BLaER1 treated with 17β-estradiol and CSF1 and Interleukin-3, amounts not matched to agents 10 nM and 100 nM (cell line): ENCODE measurements around the gene BTNL3.
"Not testable (repeated sequence)": the region's sequence is repeated elsewhere in the genome, so short reads cannot be mapped to it uniquely, and the experiment has no call there.

ENCODE experiments used
- H3K27ac ChIP-seq, 11 experiments: shearing (Covaris generic); formaldehyde crosslinking; 2 replicates each; pipeline ENCODE4 v1.8.1; 2022
- H3K27me3 ChIP-seq, 11 experiments: shearing (Covaris generic); formaldehyde crosslinking; 2 replicates each; pipeline ENCODE4 v1.8.1; 2022
- H3K36me3 ChIP-seq, 11 experiments: shearing (Covaris generic); formaldehyde crosslinking; 2 replicates each; pipeline ENCODE4 v1.8.1; 2022
- H3K4me1 ChIP-seq, 10 experiments: shearing (Covaris generic); formaldehyde crosslinking; 2 replicates each; pipeline ENCODE4 v1.8.1; 2022
- H3K4me2 ChIP-seq, 11 experiments: shearing (Covaris generic); formaldehyde crosslinking; 2 replicates each; pipeline ENCODE4 v1.8.1; 2022
- H3K4me3 ChIP-seq, 10 experiments: shearing (Covaris generic); formaldehyde crosslinking; 2 replicates each; pipeline ENCODE4 v1.8.1; 2022
- H3K9ac ChIP-seq, 11 experiments: shearing (Covaris generic); formaldehyde crosslinking; 2 replicates each; pipeline ENCODE4 v1.8.1; 2022
- H3K9me3 ChIP-seq, 11 experiments: shearing (Covaris generic); formaldehyde crosslinking; replicated peaks in 1 of 11; 2 replicates each; pipeline ENCODE4 v1.8.1; 2022
- H4K20me1 ChIP-seq, 11 experiments: shearing (Covaris generic); formaldehyde crosslinking; 2 replicates each; pipeline ENCODE4 v1.8.1; 2022
- Cebpa-rat ChIP-seq, 11 experiments: shearing (Covaris generic); IDR thresholded peaks; 2 replicates each; pipeline ENCODE4 v1.8.1; 2022

BTNL3 gene

DNA sequence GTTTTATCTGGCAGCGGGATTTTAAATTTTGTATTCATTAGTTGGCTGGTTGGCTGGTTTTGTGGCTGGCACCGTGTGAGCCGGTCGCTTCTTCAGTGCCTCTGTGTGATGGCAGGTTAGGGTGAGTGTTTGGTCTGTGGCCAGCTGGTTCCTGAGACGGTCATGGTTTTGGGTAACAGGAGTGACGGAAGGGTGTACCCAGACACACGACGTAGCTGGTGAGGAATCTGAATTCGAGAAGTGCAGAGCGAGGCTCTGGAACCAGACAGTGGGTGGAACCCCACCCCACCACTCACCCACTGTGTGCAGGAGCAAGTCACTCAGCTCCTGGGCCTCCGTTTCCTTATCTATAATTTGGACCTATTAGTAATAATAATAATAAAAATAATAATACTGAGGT, 54.1 kb downstream of the BTNL3 start:
- Histone ChIP-seq H4K20me1 (no peaks in the 10 kb centered on the region), H3K4me1 (peaks cover 22 to 48% (median 38%) of the 10 kb centered on the region in 10 experiments), H3K36me3 (no peaks in the 10 kb centered on the region), H3K27me3 (peaks cover 0 to 5% (median 0%) of the 10 kb centered on the region in 11 experiments; a peak in 2 of 22 replicates), H3K9ac (no peak overlapping the region), H3K4me3 (no peak overlapping the region), H3K27ac (no peak overlapping the region), H3K4me2 (no peak overlapping the region), H3K9me3 (peaks cover 0 to 5% (median under 1%) of the 10 kb centered on the region in 11 experiments; a peak in 7 of 22 replicates)
- no peak for TF ChIP-seq Cebpa-rat (IDR thresholded peaks at IDR 0.05)

DNA sequence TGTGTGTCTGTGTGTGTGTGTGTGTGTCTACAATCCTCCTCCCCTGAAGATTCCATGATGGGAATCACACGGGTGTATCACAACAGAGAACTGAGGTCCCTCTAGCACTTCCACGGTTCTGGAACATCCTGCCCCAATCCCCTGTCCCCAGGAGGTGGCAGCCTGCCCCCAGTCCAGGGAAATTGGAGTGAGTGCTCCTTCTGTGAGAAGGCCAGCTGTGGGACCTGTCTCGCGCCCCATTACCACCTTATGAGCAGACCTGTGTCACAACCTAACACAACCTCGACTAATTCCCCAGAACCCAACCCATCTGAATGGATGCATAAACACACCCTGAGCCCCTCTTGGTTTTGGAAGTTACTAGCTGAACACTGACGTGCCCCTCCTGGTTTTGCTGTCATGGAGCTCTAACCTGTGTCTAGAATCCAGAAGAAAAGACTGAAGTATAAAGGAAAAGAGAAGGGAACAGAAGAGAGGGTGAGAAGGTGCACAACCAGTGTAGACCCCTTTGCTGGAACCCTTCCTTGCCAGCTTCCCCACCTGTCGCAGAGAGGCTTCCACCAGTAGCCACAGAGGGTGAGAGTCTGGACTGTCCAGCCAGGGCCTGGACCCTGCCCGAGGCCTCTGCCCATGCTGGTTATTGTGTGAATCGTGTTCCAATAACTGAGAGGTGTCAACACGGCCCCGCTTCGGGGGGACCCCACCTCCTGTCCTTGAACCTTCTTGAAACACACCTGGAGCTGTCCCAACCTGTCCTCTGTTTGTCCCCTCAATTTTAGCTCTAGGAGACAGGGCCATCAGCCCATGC, 54.8 kb downstream of the BTNL3 start:
- Histone ChIP-seq H4K20me1 (no peaks in the 10 kb centered on the region), H3K27ac (no peak overlapping the region; a peak in 1 of 22 replicates), H3K9me3 (no peaks in the 10 kb centered on the region; a peak in 1 of 22 replicates), H3K4me2 (peak overlapping the region in 8 of 11 experiments; percentile 77 to 94 (median 86); a peak in 15 of 22 replicates), H3K36me3 (no peaks in the 10 kb centered on the region), H3K4me3 (no peak overlapping the region), H3K27me3 (peaks cover 0 to 5% (median 0%) of the 10 kb centered on the region in 11 experiments; a peak in 2 of 22 replicates), H3K4me1 (peaks cover 26 to 50% (median 45%) of the 10 kb centered on the region in 10 experiments), H3K9ac (no peak overlapping the region)
- no peak for TF ChIP-seq Cebpa-rat (IDR thresholded peaks at IDR 0.05)

DNA sequence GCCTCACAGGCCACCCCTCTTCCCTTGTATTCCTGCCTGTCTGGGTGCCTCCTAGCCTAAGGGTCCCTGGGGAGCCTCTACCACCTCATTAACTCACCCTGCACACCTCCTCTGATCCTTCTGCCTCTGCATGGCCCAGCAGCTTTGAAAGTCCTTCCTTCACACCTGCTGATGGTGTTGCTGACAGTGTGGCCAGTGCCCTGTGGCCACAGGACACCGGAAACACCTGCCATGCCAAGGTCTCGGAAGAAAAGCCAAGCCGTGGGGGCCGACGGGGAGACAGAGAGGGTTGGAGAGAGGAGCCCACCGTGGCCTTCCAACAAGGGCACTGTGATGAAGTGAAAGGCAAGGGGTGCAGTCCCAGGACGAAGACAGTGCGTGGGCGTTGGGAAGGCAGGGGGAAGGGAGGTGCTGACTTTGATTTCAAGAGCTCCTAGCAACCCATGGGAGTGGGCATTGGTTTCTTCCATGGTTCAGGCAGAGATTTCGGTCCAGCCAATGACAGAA, 55.5 kb downstream of the BTNL3 start:
- Histone ChIP-seq H4K20me1 (no peaks in the 10 kb centered on the region), H3K9me3 (no peaks in the 10 kb centered on the region), H3K4me3 (peak overlapping the region in 1 of 10 experiments; percentile 51; a peak in 2 of 20 replicates), H3K27ac (peak overlapping the region in 3 of 11 experiments; percentile 34 to 74 (median 69); a peak in 3 of 22 replicates), H3K36me3 (no peaks in the 10 kb centered on the region), H3K4me2 (peak overlapping the region in 10 of 11 experiments; percentile 75 to 94 (median 86); a peak in 20 of 22 replicates), H3K27me3 (peaks cover 0 to 5% (median 0%) of the 10 kb centered on the region in 11 experiments; a peak in 2 of 22 replicates), H3K9ac (no peak overlapping the region), H3K4me1 (peaks cover 26 to 52% (median 49%) of the 10 kb centered on the region in 10 experiments)
- no peak for TF ChIP-seq Cebpa-rat (IDR thresholded peaks at IDR 0.05)

DNA sequence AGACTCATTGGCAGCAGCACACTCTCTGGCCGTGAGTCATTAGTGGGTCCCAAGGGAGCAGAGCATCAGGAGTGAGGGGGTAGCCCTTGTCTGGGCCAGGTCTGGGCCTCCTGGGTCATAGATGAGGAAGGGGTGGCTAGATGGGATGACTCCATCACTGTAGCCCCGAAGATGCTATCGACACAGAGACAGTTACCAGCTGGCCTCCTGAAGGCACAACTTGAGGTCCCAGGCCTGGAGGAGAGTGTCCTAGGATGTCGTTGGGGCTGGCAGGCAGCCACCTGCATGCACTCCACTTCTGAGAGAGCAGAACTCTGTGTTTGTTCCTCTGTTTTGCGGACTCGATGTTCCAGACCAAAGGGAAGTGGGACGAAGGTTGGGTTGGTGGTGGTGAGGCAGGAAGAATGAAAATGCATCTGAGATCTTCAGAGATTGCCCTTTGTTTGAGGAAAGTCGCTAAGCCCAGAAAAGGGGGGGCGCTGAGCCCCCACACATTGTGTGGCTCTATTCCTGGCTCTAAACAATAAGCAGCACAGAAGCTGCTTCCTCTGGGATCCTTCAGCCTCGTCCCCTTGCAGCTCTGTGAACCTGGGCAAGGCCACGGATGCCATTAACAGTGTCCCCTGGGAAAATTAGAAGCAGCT, 56.1 kb downstream of the BTNL3 start:
- H4K20me1 ChIP-seq = no peaks in the 10 kb centered on the region
- H3K4me3 ChIP-seq = peak overlapping the region in 3 of 10 experiments; percentile 14 to 51 (median 28); a peak in 5 of 20 replicates
- H3K27ac ChIP-seq = peak overlapping the region in 8 of 11 experiments; percentile 6 to 74 (median 49); a peak in 12 of 22 replicates
- H3K36me3 ChIP-seq = no peaks in the 10 kb centered on the region
- H3K9me3 ChIP-seq = no peaks in the 10 kb centered on the region
- peaks cover 0 to 5% (median 0%) of the 10 kb centered on the region in 11 experiments; a peak in 2 of 22 replicates for H3K27me3 ChIP-seq
- peak overlapping the region; percentile 75 to 94 (median 81) for H3K4me2 ChIP-seq
- H3K4me1 ChIP-seq = peaks cover 28 to 59% (median 55%) of the 10 kb centered on the region in 10 experiments
- peak overlapping the region in 8 of 11 experiments; percentile 7 to 62 (median 32); a peak in 8 of 22 replicates for H3K9ac ChIP-seq
- TF ChIP-seq Cebpa-rat (IDR thresholded peaks at IDR 0.05) = no peak

DNA sequence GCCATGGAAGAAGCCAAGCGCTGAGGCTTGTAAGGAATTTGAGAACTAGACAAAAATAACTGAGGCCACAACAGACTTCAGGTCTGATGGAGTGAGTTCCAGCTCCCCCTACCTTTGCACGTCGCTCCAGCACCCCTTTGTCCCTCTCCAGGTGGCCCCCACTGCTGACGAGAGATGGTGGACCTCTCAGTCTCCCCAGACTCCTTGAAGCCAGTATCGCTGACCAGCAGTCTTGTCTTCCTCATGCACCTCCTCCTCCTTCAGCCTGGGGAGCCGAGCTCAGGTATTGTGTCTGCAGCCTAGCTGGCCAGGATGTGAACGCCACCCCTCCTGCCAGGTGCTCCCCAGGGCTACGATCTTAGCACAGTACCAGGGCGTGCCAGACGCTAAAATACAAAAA, 56.7 kb downstream of the BTNL3 start:
- no peak for TF ChIP-seq Cebpa-rat (IDR thresholded peaks at IDR 0.05)
- Histone ChIP-seq H3K27me3 (peaks cover 0 to 5% (median 0%) of the 10 kb centered on the region in 11 experiments; a peak in 2 of 22 replicates), H3K4me3 (peak overlapping the region in 3 of 10 experiments; percentile 14 to 51 (median 28); a peak in 5 of 20 replicates), H3K4me2 (peak overlapping the region; percentile 75 to 94 (median 81)), H3K27ac (peak overlapping the region in 8 of 11 experiments; percentile 6 to 74 (median 49); a peak in 12 of 22 replicates), H3K9ac (peak overlapping the region in 8 of 11 experiments; percentile 7 to 62 (median 32); a peak in 9 of 22 replicates), H3K4me1 (peaks cover 33 to 64% (median 60%) of the 10 kb centered on the region in 10 experiments), H4K20me1 (no peaks in the 10 kb centered on the region), H3K36me3 (no peaks in the 10 kb centered on the region), H3K9me3 (no peaks in the 10 kb centered on the region)

DNA sequence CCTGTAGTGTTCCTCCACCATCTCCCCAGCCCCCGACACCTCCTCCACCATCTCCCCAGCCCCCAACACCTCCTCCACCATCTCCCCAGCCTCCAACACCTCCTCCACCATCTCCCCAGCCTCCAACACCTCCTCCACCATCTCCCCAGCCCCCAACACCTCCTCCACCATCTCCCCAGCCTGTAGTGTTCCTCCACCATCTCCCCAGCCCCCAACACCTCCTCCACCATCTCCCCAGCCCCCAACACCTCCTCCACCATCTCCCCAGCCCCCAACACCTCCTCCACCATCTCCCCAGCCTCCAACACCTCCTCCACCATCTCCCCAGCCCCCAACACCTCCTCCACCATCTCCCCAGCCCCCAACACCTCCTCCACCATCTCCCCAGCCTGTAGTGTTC, 57.2 kb downstream of the BTNL3 start:
- Histone ChIP-seq H3K4me1 (peaks cover 39 to 69% (median 66%) of the 10 kb centered on the region in 10 experiments), H3K4me2 (peak overlapping the region in 10 of 11 experiments; percentile 75 to 94 (median 86); a peak in 19 of 22 replicates), H3K27ac (peak overlapping the region in 3 of 11 experiments; percentile 50 to 74 (median 69); a peak in 3 of 22 replicates)
- not testable (repeated sequence) for H3K36me3 ChIP-seq, H3K9ac ChIP-seq, H3K9me3 ChIP-seq, H4K20me1 ChIP-seq, H3K27me3 ChIP-seq, H3K4me3 ChIP-seq

DNA sequence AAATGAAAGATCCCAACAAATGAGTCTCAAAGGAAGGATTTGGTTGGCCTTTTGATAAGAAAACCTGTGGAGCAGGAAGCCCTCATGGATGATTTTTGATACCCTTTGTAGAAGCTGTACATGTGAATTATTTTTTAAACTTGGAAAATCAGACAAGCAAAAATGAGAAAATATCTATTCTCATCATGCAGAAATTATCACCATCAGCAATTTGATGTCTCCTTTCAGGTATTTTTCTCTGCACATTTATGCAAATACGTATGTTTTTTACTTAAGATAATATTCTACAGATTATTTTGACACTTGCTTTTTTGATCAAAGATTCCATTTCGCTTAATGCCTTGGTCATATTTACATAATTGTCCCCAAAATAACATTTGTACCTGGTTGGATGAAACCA, 58.6 kb downstream of the BTNL3 start:
- Histone ChIP-seq H3K4me3 (no peak overlapping the region), H3K27ac (no peak overlapping the region), H3K27me3 (peaks cover 0 to 2% (median 0%) of the 10 kb centered on the region in 11 experiments; a peak in 2 of 22 replicates), H3K4me2 (peak overlapping the region; percentile 29 to 90 (median 79)), H3K9me3 (no peaks in the 10 kb centered on the region), H3K9ac (peak overlapping the region in 4 of 11 experiments; percentile 2 to 20 (median 6); a peak in 3 of 22 replicates), H3K4me1 (peaks cover 53 to 84% (median 80%) of the 10 kb centered on the region in 10 experiments), H4K20me1 (no peaks in the 10 kb centered on the region), H3K36me3 (no peaks in the 10 kb centered on the region)
- TF ChIP-seq Cebpa-rat (IDR thresholded peaks at IDR 0.05) = no peak

DNA sequence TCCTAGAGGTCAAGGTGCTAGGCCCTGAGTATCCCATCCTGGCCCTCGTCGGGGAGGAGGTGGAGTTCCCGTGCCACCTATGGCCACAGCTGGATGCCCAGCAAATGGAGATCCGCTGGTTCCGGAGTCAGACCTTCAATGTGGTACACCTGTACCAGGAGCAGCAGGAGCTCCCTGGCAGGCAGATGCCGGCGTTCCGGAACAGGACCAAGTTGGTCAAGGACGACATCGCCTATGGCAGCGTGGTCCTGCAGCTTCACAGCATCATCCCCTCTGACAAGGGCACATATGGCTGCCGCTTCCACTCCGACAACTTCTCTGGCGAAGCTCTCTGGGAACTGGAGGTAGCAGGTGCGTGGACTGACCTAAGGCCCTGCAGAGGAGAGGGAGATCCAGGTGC, 59.3 kb downstream of the BTNL3 start:
- H3K27ac ChIP-seq = no peak overlapping the region
- no peaks in the 10 kb centered on the region for H4K20me1 ChIP-seq
- no peak overlapping the region for H3K4me3 ChIP-seq
- peaks cover 56 to 88% (median 84%) of the 10 kb centered on the region in 10 experiments for H3K4me1 ChIP-seq
- H3K4me2 ChIP-seq = peak overlapping the region in 10 of 11 experiments; percentile 29 to 90 (median 82); a peak in 19 of 22 replicates
- no peak overlapping the region; a peak in 1 of 22 replicates for H3K9ac ChIP-seq
- no peak for TF ChIP-seq Cebpa-rat (IDR thresholded peaks at IDR 0.05)
- no peaks in the 10 kb centered on the region for H3K36me3 ChIP-seq
- no peaks in the 10 kb centered on the region for H3K9me3 ChIP-seq
- H3K27me3 ChIP-seq = no peaks in the 10 kb centered on the region
